ENCODE results near the gene CHMP4A.

Gene CHMP4A

DNA sequence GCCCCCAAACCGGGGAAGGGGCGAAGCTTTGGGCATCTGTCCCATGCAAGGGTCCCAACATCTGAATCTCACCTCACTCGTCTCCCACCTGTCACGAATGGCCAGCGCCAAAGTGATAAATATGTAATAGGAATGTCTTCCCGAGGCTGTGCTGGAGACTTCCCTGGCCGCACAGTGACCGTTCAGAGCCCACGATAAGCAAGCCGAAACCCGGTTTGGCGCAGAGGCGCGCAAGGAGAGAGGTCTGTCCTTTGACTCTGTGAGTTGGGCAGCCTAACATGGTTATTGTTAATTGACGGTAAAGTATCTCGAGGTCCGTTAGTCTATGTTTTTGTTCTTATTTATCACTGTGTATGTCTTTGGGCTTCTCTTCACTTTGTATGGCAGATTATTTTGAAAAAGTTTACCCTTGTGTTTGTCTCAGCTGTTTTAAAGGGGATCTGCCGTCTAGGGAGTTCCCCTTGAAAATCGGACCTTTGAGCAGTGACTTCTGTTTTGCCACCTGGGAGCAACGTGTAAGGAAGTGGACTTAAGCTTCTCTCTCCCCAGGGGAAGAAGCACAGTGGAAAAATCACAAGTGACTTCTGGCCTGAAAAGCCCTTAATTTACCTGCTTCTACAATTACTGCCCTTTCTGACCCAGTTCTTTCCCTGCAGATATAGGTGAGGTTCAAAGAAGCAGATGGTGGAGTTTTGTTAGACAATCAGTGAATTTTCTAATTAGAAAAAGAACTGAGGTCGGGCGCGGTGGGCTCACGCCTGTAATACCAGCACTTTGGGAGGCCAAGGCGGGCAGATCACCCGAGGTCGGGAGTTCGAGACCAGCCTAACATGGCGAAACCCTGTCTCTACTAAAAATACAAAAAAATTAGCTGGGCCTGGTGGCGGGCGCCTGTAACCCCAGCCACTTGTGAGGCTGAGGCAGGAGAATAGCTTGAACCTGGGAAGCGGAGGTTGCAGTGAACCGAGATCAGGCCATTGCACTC, 16.9 kb downstream of the CHMP4A start:
- DNase-seq (ENCODE audit: low spot score) (no peak), FAIRE-seq (no peak)

DNA sequence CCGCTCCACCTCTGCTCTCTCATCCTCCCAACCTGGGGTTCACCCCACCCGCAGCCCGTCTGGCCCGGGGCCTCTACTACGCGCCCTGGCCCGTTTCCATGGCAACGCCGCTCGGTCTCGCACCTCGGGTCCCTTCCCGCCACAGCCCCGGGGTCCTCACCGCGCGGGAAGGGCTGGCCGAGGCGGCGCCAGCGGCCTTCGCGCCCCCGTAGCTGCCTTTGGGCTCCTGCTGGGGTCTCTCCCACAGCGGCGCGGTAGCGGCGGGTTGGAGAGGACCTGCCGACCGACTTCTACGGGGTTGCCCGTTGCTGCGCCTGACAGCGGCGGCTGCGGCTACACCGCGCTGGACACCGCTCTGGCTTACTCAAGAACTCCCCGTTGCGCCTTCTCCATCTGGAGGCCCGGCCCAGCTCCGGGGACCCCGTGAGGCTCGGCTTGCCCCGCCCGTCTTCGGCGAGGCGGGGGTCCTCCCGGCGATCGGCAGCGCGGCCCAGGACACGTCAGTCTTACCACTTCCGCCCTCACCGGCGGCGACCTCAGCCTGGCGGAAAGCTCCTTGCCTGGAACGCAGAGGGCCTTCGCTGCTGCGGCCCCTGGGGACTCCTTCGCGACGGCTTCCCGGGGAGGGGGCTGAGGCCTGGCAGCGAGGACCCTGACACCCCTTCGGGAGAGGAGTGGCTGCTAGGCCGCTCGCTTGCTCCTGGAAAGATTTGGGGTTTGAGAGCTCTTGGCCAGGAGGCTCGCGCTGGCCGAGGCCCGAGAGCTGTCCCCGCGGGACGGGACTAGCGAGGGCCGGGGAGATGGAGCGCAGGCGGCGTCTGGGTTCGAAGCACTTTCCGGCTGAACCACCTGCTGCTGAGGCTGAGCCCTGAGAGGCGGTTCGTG, 17.9 kb downstream of the CHMP4A start, which contains the start of gene TM9SF1:
Gene TM9SF1 (minus strand): TSS at position 256 of the 885 bp plus-strand sequence. CDS start 422 bp downstream, outside the sequence.
- DNase-seq (ENCODE audit: low spot score) = peak; percentile 93
- FAIRE-seq = peak; percentile 30

DNA sequence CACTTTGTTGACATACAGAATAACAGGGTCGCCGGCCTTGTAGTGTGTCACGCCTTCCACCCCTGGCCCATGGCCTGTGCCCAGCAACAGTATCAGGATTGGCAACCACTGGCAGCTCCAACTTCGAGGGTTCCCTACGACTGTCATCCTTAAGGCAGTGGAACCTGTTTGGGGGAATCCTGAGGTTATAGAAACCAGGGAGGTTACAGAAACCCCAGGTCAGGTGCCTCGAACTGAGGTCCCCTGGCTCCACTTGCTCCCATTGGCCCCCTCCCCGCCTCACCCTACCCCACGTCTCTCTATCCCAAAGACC, 18.5 kb downstream of the CHMP4A start:
- FAIRE-seq (no peak), DNase-seq (ENCODE audit: low spot score) (no peak)

DNA sequence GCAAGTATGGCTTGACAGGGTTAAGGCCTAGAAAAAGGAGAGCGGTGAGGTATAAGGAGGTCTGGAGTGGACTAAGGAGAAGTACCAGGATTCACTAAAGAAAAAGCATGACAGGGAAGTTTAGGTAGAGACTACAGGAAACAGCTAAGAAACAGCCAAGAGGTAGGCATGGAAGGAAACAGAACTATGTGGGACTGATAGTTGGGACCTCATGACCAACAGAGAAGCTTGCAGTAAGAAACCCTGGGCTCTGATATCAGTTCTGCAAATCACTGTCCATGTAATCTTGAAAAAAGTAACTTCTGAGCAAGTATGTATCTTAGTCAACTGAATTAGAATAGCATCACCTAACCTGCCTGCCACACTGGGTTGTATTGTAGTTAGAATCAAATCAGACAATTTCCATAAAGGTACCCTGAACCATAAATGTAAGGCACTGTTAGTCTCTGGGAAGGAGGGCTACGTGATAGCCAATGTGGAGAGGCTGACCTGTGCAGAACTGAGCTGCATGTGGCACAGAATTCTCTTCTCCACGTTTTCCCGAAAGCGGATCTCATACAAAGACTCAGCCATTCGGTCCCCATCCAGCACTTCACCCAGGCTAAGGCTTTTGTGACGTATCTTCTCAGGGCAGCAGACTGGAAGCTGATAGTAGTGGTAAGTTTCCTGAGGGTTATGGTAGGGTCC, 19.0 kb downstream of the CHMP4A start:
- no peak for FAIRE-seq
- DNase-seq (ENCODE audit: low spot score) = no peak

DNA sequence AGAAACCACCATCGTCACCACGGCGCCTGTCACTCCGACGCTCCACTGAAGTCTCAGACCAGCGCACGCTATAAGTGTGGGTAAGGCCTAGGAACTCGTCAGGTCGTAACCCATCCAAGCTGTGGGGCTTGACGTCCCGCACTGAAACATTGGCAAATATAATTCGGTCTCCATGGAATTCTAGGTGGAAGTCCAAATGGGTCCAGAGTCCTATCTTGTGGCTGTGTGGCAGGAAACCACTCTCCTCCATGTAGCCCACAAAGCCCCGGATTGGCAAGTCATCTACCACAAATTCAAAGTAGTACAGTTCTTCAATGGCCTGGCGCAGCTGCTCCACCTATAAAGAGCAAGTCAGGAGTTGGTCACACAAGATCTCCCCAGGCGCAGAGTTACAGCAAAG, 20.4 kb downstream of the CHMP4A start:
- DNase-seq (ENCODE audit: low spot score) = no peak
- no peak for FAIRE-seq

DNA sequence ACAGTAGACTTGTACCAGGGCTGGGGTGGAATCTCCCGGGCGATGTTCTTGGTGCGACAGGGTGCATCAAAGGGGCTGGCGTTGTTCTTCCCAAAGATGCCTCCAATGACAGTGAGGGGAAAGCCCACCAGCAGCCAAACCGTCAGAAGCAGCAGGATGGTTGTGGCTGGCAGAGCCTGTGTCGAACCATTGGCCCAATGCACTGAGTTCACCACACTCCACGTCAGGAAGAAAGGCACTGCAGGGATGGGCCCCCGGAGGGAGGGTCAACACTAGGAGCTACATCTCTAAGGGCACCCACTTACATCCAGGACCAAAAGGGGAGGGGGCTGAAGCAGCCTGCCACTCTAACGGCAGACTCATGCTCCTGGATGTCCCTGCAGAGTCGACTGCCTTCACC, 22.9 kb downstream of the CHMP4A start:
- no peak for FAIRE-seq
- DNase-seq (ENCODE audit: low spot score) = no peak

DNA sequence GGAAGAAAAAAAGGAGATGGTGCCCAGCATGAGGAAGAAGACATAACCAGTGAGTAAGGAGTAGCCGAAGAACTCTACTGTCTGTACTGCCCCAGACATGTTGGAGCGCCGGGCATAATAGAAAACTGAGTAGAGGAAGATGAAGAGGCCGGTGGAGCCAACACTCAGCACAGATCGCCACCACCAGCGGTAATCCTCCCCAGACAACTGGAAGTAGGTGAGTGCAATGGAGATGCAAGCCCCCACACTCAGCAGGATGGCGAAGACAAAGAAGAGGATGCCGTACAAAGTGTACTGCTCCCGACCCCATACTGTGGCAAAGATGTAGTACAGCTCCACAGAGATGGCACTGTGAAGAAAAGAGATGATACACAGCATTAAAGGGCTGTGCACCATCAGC, 23.8 kb downstream of the CHMP4A start:
- no peak for FAIRE-seq
- DNase-seq (ENCODE audit: low spot score) = no peak

DNA sequence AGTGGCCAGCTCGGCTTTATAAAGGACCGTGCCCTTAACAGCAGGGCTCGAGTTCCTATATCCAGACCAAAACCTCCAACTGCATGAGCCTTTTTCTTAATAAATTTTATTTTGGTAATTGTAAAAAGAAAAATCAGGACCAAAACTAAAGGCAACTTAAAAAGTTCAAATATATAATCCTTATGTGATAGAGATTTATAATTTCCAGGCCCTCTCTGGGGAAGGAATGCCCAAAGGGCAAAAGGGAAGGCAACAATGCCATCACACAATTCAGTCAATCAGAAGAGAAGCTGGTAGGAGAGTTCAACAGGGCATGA, 24.3 kb downstream of the CHMP4A start:
- DNase-seq (ENCODE audit: low spot score) = no peak
- no peak for FAIRE-seq

DNA sequence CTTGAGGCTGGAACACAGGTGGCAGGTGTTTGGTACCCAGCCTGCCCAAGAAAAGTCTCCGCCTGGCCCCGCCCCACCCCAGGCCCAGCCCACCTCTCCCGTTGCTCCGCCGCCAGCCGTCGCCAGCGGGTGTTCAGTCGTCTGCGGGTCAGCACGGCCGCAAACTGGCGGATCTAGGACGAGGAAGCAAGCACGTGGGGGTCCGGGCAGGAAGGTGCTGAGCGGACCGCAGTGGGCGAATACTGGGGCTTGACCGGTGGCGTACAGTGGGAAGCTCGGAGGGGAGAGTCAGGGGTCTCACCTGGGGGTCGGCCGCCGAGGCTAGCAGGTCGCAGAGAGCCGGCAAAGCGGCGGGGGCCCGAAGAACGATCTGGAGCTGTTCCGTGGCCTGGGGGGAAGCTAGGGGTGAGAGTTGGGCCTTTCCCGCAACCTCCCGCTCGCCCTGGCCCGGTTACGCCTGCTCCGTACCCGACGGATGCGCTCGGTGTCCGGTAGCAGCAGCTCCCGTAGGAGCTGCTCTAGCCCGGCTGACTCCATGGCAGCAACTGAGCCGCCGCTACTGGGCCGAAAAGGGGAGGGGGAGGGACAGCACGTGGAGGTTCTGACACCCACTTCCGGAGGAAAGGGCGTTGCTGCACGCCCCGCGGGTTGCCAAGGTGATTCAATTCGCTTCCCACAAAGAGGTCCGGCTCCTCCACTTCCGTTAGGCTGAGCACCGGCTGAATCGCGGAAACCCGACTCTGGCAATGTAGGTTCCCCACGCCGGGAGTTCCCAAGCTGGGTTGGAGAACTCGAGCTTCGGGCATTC, 24.8 kb downstream of the CHMP4A start, which contains the start of gene IPO4:
Gene IPO4 (minus strand): TSS at position 566 of the 808 bp plus-strand sequence. CDS start 29 bp downstream, at position 537.
- FAIRE-seq (no peak), DNase-seq (ENCODE audit: low spot score) (peak; percentile 98)

DNA sequence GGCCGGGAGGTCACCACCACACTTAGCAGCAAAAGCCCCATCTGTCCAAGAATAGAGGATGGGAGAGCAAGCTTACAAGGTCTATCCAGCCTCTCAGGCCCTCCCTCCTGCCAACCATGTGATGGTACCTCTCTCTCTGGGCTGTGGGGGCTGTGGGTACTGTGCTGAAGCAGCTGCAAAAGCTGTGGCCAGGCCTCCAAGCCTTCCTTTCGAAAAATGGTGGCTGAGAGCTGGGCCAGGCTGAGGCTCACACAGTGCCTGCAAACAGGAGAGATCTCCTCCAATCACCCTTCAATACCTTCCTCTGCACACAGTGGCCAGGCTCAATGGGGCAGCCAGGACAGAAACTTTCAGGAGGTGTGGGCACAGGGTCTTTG, 25.8 kb downstream of the CHMP4A start:
- FAIRE-seq (no peak), DNase-seq (ENCODE audit: low spot score) (no peak)

DNA sequence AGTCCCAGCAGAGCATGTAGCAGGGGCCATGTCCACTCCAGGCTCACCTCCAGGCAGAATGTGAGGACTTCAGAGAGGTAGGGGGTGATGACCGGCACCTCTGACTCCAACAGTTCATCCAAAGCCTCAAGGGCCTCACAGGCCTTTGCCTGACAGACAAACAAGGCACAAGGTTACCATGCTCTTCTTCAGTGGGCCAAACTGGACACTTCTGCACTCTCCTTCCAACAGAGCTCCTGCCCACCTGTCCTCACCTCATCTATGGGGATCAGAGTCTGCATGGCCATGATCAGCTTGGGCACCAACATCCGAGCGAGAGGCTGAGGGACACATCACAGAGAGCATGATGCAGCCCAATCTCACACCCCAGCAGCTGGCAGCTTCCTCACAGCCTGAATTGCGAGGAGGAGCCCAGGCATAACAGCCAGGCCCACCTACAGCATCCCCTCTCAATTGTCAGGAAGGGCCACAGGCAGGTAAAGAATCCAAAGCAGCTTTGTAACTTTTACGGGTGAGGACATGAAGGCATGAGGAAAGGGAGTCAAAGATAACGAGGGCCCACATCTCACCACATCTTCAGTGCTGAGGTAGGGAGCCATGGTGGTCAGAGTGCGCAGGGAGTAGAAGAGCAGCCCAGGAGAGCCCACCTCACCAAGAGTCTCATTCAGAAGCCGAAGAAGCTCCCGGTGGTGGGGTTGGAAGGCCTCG, 26.3 kb downstream of the CHMP4A start:
- FAIRE-seq (no peak), DNase-seq (ENCODE audit: low spot score) (no peak)

DNA sequence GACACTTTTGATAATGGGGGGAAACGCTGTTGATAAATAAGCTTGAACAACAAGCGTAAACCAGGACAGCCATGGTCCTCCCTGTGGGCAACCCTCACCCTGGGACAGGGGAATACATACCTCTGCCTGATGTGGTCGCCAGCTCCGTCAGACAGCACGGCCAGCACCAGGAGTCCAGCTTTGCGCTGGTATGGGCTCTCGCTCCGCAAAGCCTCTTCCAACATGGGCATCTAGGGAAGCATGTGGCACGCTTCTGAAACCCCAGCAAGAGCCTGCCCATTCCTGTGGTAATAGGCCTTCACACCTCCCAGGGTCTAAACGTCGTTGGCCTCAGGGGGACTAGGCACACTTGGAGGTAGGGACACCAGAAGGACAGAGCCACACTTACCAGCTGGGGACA, 27.5 kb downstream of the CHMP4A start:
- FAIRE-seq = no peak
- DNase-seq (ENCODE audit: low spot score) = no peak

DNA sequence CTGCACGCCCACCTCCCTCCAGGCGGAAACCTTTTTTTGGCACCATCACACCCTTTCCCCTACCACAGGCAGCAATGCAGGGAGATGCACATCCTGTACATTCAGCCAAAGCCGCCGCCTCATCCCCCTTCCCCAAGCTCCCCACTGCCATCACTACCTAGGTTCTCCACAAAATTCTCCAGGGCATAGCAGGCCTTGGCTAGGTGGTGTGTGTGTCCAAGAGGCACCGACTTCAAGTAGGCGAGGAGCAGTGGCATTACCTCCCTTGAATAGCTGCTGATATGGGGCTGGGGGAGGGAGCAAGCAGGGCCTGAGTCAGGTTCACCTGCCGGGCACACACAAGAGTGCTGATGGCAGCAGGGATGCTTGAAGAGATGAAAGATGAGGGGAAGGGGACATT, 28.3 kb downstream of the CHMP4A start:
- no peak for DNase-seq (ENCODE audit: low spot score)
- FAIRE-seq = no peak

DNA sequence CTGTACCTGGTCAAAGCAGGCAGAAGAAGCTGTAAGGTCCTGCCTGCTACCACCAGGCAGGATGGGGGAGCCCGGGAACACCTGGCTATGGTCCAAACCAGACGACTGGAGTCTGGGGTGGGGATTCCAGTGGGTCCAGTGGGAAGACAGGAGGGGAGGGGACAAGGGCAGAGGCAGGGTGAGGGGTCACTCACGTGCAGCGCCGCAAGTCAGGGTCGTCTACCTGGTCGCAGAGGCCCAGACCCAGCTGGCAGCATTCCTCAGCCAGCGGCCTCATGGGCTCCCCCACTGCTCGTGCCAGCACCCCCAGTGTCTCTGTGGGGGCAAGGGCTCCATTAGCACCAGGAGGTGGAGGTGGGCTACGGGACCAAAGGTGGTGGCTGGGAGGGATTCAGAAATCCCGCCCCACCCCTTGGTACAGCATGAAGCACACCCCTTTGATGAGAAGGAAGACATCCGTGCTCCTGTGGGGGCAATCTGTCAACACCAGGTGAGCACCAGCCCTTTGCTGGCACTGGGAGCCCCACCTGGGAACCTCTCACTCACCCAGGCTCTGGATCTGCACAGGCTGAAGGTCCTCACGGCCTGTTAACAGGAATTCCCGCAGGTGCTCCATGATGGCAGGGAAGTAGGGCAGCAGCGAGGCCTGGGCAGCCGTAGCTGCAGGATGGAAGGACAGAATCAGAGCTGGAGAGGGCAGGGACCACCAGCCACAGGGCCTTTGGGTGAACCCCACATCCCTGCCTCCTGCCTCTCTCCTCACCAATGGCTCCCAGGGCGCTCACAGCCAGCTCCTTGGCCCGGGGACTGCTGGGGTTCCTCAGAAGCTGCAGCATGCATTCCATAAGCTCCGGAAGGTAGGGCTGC, 29.0 kb downstream of the CHMP4A start:
- DNase-seq (ENCODE audit: low spot score) = no peak
- no peak for FAIRE-seq

DNA sequence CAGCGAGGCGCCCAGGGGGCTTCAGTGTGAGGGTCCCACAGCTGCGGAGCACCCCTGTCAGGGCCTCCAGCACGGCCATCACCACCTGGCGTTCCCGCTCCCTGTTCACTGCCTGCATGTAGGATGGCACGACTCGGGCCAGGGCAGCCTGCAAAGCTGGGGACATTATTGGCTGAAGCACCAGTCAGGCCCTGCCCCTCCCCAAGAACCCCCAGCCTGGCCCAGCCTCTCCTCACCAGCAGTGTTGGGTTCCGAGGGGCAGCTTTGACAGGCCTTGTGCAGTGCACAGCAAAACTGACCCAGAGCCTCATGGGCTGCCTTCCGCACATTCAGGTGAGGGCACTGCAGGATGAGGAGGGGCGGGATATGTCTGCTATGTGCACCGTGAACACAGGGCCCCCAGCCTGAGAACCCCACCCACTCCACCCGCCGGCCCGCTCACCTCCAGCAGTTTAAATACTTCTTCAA, 30.2 kb downstream of the CHMP4A start:
- FAIRE-seq = no peak

DNA sequence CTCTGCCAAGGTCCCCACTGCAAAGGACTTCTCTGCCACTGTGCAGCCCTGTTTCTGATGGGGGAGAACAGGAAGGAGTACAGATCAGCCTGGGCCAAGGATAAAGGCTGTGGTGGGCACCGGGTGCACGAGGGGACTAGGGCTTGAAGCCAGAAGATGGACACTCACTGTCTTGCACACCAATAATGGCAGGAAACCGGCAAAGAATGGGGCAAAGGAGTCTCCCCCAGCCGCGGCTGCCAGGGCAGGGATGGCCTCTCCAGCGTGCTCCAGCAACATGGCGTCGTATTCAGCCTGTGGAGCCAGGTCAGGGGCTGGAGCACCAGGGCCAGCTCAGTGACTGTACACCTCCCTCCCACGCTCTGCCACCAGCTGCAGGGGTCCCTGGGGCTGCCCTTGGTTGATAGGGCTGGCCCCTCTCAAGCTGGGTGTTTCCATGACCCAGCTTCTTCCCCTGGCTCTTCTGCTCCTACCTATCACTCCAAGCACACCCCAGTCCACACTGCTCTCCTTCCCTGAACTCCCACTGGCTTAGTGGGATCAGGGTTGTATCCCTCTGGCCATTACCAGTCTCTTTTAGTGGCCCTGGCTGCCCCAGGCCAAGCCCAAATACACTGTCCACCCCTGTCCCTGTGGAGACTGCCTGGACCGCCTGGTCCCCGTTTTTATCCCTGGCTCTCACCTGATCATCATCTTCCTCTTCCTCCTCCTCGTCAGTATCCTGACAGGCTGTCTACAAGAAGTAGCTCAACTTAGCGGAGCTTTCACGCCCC, 31.0 kb downstream of the CHMP4A start:
- no peak for DNase-seq (ENCODE audit: low spot score)
- FAIRE-seq = no peak

More for the DNA sequence above, 30.2 kb downstream of the CHMP4A start:
- DNase-seq (ENCODE audit: low spot score) = no peak

DNA sequence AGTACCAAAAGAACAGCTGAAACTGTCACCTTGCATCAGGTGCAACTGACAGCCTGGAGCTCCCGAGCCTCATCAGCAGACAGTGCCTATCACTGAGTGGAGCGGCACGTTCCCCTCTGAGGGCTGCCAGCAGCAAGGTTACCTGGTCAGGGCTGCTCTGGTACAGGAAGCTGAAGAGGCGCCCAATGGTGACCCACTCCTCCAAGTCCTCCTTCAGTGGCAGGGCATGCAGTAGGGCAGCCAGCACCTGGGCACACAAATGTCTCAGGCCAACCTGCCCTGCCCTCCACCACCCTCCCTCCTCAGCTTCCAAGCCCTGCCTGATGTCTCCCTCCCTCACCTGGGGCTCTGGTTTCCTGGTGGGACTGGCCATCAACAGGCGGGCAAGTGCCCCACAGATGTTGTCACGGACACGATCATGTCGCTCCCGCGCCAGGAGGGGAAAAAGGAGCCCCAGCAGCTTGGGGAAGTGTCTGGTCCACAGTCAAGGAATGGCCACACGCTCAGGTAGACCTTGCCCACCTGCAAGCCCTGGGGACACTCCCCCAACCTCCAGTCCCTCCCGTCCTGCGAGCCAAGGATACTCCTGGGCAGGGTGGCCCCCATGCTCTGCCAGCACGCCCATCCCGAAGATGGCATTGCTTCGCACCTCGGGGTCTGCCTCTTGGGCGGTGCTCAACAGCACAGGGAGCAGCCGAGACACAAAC, 31.8 kb downstream of the CHMP4A start:
- no peak for DNase-seq (ENCODE audit: low spot score)
- FAIRE-seq = no peak

All from urothelium cell line (cell line).